Heart left ventricle (tissue), 13 donors: ENCODE measurements around the gene FAM131A.

ENCODE experiments used
- POLR2A ChIP-seq, 2 donors: fragments of 450-650 bp; IDR thresholded peaks; one replicate each; pipeline ENCODE4 v1.6.1; 2017; ENCODE audit warnings: antibody characterized with exemption in 2 of 2, mild to moderate bottlenecking in 2 of 2, moderate library complexity in 2 of 2
- TF ChIP-seq, protein P1 (sequence below), 12 donors: fragments of 200-600 bp; sonication (generic) in 4 of 12; IDR thresholded peaks; one replicate each; pipeline versions ENCODE4 v1.5.0 to v1.8.0; 2018 to 2022; ENCODE audit warnings: antibody characterized with exemption in 12 of 12, mild to moderate bottlenecking in 5 of 12
- donor health status: ischemic (EF 13 %, LVEDD 7.1; RV severe dilation, severe dysfunction).
- donor health status: DM: no; HTN: yes; CAD: no.
- donor health status: DM: no; HTN: no; CAD: no.
- donor health status: ischemic (EF 25% LVEDD 6.9; RV normal size, moderate dysfunction).
- donor health status: ischemic (EF 25% LVEDD 5.7; RV mildly dilated, moderate dysfunction).
- donor health status: ischemic (EF 35%, LVEDD 5.7; RV mildly dilated, moderate dysfunction).
- donor health status: nonischemic (EF 11% LVEDD 7.7; RV severe dilation, severe dysfunction).
- donor health status: DM: yes; HTN: yes; CAD: no.
- donor health status: PGD.
- donor health status: ischemic (EF 29% LVEDD 5.4; RV normal size, mild dysfunction).
- donor health status: nonischemic (EF 23%, LVEDD 6.1; RV moderate dilation, normal function).

DNA sequence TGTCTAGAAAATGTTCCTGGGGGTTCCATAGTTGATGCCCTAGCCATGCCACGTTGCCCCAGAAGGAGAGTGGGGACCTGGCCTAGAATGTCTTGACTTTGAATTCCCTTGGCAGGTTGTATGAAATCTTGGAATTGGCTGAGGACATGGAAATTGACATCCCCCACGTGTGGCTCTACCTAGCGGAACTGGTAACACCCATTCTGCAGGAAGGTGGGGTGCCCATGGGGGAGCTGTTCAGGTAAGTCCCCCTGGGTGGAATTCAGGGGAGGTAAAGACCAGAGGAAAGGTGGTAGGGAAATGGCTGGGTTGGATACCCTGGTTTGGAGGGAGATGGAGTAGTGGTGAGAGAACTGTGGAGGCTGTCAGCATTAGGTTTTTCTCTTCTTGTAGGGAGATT lies 8.9 kb upstream of the FAM131A start:
- TF ChIP-seq, protein P1, sequence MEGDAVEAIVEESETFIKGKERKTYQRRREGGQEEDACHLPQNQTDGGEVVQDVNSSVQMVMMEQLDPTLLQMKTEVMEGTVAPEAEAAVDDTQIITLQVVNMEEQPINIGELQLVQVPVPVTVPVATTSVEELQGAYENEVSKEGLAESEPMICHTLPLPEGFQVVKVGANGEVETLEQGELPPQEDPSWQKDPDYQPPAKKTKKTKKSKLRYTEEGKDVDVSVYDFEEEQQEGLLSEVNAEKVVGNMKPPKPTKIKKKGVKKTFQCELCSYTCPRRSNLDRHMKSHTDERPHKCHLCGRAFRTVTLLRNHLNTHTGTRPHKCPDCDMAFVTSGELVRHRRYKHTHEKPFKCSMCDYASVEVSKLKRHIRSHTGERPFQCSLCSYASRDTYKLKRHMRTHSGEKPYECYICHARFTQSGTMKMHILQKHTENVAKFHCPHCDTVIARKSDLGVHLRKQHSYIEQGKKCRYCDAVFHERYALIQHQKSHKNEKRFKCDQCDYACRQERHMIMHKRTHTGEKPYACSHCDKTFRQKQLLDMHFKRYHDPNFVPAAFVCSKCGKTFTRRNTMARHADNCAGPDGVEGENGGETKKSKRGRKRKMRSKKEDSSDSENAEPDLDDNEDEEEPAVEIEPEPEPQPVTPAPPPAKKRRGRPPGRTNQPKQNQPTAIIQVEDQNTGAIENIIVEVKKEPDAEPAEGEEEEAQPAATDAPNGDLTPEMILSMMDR (IDR thresholded peaks at IDR 0.05), result no peak
- TF ChIP-seq POLR2A (IDR thresholded peaks at IDR 0.05), result no peak
